Stimulated activated naive CD8-positive, alpha-beta T cell treated with anti-CD3 and anti-CD28 coated beads, Interleukin-15, amount 100 ng/mL, for 72 hours (primary cell): Measurements from ENCODE around the gene ESRRA.

Experiments used
- ATAC-seq: fragments of 150-1000 bp; cut with Tn5 transposase; 2 replicates; pipeline ENCODE4 v1.10.0; 2021; ENCODE audit warnings: mild to moderate bottlenecking, moderate library complexity
- DNase-seq, 2 donors: peaks; one replicate each; pipeline ENCODE4 v3.0.0; 2021 to 2022
- H3K27ac Mint-ChIP-seq, 2 donors: one replicate each; pipeline ENCODE4 v1.8.0; 2022; ENCODE audit warnings: mild to moderate bottlenecking in 2 of 2, mixed read lengths in 2 of 2, moderate library complexity in 2 of 2
- H3K27me3 Mint-ChIP-seq: one replicate; pipeline ENCODE4 v1.8.0; 2022; ENCODE audit warnings: mixed read lengths
- H3K4me1 Mint-ChIP-seq: one replicate; pipeline ENCODE4 v1.8.0; 2022; ENCODE audit warnings: mild to moderate bottlenecking, mixed read lengths
- H3K4me3 Mint-ChIP-seq, 2 donors: one replicate each; pipeline ENCODE4 v1.8.0; 2022; ENCODE audit warnings: mild to moderate bottlenecking in 2 of 2, mixed read lengths in 2 of 2, moderate library complexity in 1 of 2
- H3K9me3 Mint-ChIP-seq, 2 donors: one replicate each; pipeline ENCODE4 v1.8.0; 2022; ENCODE audit warnings: mixed read lengths in 2 of 2

ESRRA gene

DNA sequence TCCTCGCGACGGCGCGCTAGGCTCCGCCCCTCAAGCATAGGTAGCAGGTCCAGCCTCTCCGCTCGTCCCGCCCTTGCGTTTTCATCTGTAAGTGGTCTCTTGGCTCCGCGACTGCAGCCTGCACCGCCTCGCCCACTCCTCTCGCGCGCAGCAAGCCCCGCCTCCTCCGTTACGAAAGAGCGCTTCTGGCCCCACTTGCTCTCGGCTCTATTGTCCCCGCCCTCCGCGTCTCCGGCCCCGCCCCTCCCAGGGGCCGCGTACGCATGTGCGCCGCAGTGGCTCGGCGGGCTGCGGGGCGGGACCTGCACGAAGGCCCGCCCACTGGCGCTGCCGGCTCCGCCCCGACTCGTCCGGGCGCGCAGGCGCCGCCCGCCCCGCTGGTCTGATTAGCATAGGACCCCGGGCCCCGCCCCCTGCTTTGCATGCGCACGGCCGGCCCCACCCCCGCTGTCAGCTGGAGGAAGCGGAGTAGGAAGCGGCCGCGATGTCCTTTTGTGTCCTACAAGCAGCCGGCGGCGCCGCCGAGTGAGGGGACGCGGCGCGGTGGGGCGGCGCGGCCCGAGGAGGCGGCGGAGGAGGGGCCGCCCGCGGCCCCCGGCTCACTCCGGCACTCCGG is at the start of gene ESRRA:
Gene ESRRA (plus strand): TSS at position 450 of the 616 bp plus-strand sequence. CDS start 1,656 bp downstream, outside the sequence.
- peak within 1 kb of the TSS; percentile 96 to 99 for H3K4me3 Mint-ChIP-seq
- peaks cover 30% of the 10 kb centered on the region for H3K27me3 Mint-ChIP-seq
- ATAC-seq, result peak; percentile 78
- no peaks in the 10 kb centered on the region for H3K9me3 Mint-ChIP-seq
- DNase-seq, result peak; percentile 99 to 100
- peak within 1 kb of the TSS; percentile 97 to 98 for H3K27ac Mint-ChIP-seq
- H3K4me1 Mint-ChIP-seq, result peaks cover 50% of the 10 kb centered on the region

DNA sequence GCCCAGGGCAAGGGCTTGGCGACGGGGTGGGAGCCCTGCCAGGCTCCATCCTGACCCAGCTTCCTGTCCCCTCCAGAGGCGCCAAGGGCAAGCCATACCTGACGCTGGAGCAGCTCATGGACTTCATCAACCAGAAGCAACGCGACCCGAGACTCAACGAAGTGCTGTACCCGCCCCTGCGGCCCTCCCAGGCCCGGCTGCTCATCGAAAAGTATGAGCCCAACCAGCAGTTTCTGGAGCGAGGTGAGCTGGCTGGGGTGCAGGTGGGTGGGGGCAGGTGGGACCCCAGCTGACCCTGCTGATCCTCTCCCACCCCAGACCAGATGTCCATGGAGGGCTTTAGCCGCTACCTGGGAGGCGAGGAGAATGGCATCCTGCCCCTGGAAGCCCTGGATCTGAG is 49.0 kb upstream of the ESRRA start:
- Mint-ChIP-seq H3K4me3 (no peak overlapping the region), H3K27ac (peak overlapping the region in 1 of 2 donors; percentile 27), H3K4me1 (peaks cover 38% of the 10 kb centered on the region), H3K9me3 (no peaks in the 10 kb centered on the region), H3K27me3 (no peaks in the 10 kb centered on the region)
- DNase-seq (no peak), ATAC-seq (no peak)

DNA sequence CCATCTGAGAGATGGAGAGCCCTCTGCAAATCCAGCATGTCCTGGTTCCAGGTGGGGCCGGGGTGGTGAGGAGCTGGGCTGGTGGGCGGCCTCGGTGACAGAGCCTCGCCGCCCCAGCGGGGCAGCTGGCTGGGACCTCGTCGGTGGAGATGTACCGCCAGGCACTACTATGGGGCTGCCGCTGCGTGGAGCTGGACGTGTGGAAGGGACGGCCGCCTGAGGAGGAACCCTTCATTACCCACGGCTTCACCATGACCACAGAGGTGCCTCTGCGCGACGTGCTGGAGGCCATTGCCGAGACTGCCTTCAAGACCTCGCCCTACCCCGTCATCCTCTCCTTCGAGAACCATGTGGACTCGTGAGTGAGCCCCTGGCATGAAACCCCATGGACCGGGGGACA is 47.0 kb upstream of the ESRRA start:
- no peak for ATAC-seq
- Mint-ChIP-seq H3K4me1 (peaks cover 21% of the 10 kb centered on the region), H3K27me3 (no peaks in the 10 kb centered on the region), H3K9me3 (no peaks in the 10 kb centered on the region), H3K27ac (no peak overlapping the region), H3K4me3 (no peak overlapping the region)
- DNase-seq, result no peak

DNA sequence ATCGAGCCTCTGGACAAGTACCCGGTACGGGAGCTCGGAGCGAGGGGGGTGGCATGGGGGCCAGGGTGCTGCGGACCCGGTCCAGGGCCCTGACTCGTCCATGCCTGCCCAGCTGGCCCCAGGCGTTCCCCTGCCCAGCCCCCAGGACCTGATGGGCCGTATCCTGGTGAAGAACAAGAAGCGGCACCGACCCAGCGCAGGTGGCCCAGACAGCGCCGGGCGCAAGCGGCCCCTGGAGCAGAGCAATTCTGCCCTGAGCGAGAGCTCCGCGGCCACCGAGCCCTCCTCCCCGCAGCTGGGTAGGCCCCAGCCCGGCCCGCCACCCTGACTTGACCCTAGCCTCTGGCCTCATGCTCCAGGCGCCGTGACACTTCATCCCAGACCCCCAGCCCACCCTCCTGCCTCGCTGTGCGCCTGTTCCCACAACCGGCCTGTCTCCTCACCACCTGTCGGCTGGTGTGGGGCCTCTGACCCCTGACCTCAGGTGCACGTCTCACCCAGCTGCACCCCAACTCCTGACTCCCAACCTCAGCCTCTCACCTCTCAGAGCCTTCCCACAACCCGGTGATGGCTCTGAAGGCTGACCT is 46.3 kb upstream of the ESRRA start:
- H3K4me1 Mint-ChIP-seq, result peaks cover 14% of the 10 kb centered on the region
- H3K27me3 Mint-ChIP-seq, result no peaks in the 10 kb centered on the region
- no peak for DNase-seq
- H3K4me3 Mint-ChIP-seq, result no peak overlapping the region
- no peak for ATAC-seq
- no peak overlapping the region for H3K27ac Mint-ChIP-seq
- H3K9me3 Mint-ChIP-seq, result no peaks in the 10 kb centered on the region

DNA sequence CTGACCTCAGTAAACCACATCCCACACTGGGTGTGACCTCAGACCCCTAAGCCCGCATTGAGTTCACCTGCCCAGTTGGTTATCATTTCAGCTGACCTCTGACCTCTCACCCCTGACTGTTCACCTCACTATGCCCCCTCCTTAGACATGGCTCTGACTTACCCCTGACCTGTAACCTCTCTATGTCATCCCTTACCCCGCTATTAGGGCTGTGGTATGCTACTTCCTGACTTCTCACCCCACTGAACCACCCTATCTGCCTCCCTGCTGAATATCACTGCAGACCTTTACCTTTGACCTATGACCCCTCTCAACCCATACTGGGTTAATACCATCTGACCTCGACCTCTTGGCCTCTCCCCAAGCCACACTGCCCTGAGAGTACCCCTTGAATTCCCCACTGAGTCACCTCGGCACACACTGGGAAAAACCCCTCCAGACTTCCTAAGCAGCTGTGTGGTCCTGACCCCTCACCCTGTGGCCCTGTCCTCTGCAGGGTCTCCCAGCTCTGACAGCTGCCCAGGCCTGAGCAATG is 45.7 kb upstream of the ESRRA start:
- no peak overlapping the region for H3K27ac Mint-ChIP-seq
- ATAC-seq, result peak; percentile 18
- peaks cover 14% of the 10 kb centered on the region for H3K4me1 Mint-ChIP-seq
- H3K27me3 Mint-ChIP-seq, result no peaks in the 10 kb centered on the region
- DNase-seq, result no peak
- H3K9me3 Mint-ChIP-seq, result no peaks in the 10 kb centered on the region
- H3K4me3 Mint-ChIP-seq, result no peak overlapping the region

DNA sequence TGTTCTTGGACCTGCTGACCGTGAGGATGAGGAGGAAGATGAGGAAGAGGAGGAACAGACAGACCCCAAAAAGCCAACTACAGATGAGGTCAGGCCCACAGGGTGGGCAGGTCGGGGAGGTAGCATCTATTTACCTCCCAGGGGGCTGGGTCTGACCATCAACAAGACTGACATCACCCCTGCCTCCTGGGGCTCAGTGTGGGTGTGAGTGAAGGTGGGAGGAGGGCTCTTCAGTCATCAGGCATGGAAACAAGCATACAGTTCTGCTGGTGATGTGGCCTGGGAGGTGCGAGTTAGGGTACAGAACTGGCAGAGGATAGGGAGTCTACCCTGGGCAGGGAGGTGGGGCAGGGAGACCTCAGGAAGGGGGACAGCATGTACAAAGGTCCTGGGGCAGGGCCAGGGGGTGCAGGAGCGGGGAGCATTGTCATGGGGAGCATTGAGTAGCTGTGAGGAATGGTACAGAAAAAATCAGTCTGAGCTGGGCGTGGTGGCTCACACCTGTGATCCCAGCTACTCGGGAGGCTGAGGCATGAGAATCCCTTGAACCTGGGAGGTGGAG is 45.1 kb upstream of the ESRRA start:
- DNase-seq, result no peak
- H3K9me3 Mint-ChIP-seq, result no peaks in the 10 kb centered on the region
- ATAC-seq, result peak; percentile 46
- H3K27ac Mint-ChIP-seq, result no peak overlapping the region
- H3K4me3 Mint-ChIP-seq, result no peak overlapping the region
- no peaks in the 10 kb centered on the region for H3K27me3 Mint-ChIP-seq
- H3K4me1 Mint-ChIP-seq, result peaks cover 14% of the 10 kb centered on the region

DNA sequence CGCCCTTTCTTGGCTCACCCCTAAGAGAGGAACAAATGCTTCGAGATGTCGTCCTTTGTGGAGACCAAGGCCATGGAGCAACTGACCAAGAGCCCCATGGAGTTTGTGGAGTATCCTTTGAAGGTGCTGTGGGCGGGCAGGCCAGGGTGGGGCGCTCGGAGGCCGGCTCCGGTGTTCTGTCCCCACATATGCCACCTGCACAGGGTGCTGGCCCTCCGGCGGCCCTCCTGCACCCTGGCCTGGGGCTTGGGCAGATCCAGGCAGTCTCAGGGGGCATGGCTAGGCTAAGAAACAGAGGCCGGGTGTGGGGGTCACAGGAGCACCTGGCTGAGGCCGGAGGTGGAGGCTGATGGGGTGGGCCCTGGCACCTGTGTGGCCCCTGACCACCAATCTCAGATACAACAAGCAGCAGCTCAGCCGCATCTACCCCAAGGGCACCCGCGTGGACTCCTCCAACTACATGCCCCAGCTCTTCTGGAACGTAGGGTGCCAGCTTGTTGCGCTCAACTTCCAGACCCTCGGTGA is 43.7 kb upstream of the ESRRA start:
- Mint-ChIP-seq H3K4me1 (peaks cover 14% of the 10 kb centered on the region), H3K9me3 (no peaks in the 10 kb centered on the region), H3K27me3 (no peaks in the 10 kb centered on the region), H3K27ac (no peak overlapping the region), H3K4me3 (no peak overlapping the region)
- no peak for DNase-seq
- no peak for ATAC-seq

DNA sequence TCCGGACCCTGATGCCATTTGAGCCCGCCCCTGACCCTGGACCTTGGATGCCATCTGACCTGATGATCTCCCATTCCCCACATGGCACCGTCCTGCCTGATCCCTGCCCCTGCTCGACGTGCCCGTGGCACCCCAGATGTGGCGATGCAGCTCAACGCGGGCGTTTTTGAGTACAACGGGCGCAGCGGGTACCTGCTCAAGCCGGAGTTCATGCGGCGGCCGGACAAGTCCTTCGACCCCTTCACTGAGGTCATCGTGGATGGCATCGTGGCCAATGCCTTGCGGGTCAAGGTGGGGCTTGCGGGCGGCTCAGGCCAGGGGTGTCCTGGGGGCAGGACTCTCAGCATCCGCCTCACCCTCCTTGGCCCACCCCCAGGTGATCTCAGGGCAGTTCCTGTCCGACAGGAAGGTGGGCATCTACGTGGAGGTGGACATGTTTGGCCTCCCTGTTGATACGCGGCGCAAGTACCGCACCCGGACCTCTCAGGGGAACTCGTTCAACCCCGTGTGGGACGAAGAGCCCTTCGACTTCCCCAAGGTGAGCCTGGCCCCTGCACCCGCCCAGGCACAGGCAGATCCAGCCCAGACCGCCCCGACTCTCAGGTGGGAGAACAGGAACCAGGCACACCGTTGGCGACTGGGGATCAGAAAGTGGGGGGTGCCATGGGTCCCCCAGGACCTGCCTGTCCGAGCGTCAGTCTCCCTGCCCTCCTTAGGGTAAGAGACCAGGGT is 42.9 kb upstream of the ESRRA start:
- H3K4me3 Mint-ChIP-seq, result no peak overlapping the region
- no peak for ATAC-seq
- peaks cover 15% of the 10 kb centered on the region for H3K4me1 Mint-ChIP-seq
- DNase-seq, result no peak
- H3K27ac Mint-ChIP-seq, result no peak overlapping the region
- no peaks in the 10 kb centered on the region for H3K9me3 Mint-ChIP-seq
- no peaks in the 10 kb centered on the region for H3K27me3 Mint-ChIP-seq

DNA sequence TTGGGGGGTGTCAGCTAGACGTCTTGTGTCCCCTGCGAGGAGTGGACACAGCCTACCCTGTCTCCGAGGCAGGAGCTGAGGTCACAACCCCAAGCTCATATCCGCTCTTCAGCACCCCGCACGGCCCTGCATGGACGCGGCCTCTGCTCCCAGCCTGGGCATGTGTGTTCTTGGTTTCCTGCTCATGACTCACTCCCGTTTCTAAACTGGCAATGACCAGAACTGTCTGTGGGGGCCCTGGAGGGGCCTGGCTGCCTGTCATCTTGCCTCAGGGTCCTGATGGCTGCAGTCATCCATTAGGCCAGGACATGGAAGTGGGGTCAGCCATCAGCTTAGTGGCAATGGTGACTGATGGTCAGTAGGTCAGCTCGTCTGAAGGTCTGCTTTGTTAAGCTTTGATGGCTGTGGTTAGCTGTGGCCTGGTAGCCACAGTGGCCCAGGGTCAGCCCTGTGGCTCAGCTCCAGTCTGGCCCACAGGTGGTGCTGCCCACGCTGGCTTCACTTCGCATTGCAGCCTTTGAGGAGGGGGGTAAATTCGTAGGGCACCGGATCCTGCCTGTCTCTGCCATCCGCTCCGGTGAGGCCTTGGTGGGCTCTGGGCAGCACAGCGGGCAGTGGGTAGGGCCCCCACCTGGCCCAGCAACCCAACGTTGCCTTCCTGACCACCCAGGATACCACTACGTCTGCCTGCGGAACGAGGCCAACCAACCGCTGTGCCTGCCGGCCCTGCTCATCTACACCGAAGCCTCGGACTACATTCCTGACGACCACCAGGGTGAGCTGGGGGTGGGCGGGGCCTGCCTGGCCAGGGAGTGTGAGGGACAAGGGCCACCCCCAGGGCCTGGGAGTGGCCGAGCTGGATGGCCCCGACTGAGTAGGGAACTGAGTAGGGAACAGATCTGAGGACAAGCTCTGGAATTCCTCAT is 42.0 kb upstream of the ESRRA start:
- Mint-ChIP-seq H3K9me3 (no peaks in the 10 kb centered on the region), H3K27ac (no peak overlapping the region), H3K4me1 (peaks cover 23% of the 10 kb centered on the region), H3K27me3 (no peaks in the 10 kb centered on the region), H3K4me3 (no peak overlapping the region)
- no peak for DNase-seq
- no peak for ATAC-seq

DNA sequence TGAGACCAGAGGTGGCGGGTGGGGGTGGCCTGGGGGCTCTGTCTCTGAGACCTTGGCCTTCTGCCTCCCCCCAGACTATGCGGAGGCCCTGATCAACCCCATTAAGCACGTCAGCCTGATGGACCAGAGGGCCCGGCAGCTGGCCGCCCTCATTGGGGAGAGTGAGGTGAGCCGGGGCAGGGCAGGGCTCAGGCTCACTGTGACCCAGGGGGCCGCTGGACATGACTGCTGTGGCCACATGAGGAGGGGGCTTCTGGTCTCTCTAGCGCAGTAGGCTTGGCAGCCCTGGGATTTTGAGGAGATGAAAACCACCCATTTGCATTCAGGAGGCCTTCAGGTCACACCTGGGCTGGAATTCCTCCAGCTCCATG is 41.4 kb upstream of the ESRRA start:
- DNase-seq (no peak), ATAC-seq (no peak)
- Mint-ChIP-seq H3K27ac (no peak overlapping the region), H3K9me3 (no peaks in the 10 kb centered on the region), H3K4me1 (peaks cover 29% of the 10 kb centered on the region), H3K27me3 (no peaks in the 10 kb centered on the region), H3K4me3 (no peak overlapping the region)

DNA sequence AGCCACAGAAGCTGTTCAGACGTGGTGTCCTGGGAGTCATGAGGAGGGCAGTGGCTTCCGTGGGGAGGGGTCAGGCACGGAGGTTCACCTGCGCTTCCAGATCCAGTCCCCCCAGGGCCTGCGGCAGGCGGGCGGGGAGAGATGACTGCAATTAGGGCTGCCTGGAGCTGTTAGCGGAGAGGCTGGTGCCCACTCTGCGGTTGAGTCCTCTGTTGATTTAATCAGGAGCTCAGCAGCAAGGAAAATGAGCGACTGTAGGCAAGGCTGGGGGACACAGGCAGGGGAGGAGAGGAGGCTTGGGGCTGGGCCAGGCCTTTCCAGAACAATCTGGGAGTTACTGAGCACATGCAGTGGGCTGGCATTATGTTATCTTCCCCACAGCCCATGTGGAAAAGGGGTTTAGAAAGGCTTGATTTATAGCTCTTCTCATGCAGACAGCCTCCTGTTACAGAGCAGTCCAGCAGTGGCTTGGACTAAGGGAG is 40.9 kb upstream of the ESRRA start:
- H3K4me1 Mint-ChIP-seq, result peaks cover 30% of the 10 kb centered on the region
- DNase-seq, result no peak
- H3K9me3 Mint-ChIP-seq, result no peaks in the 10 kb centered on the region
- no peaks in the 10 kb centered on the region for H3K27me3 Mint-ChIP-seq
- no peak overlapping the region for H3K4me3 Mint-ChIP-seq
- ATAC-seq, result no peak
- no peak overlapping the region for H3K27ac Mint-ChIP-seq

DNA sequence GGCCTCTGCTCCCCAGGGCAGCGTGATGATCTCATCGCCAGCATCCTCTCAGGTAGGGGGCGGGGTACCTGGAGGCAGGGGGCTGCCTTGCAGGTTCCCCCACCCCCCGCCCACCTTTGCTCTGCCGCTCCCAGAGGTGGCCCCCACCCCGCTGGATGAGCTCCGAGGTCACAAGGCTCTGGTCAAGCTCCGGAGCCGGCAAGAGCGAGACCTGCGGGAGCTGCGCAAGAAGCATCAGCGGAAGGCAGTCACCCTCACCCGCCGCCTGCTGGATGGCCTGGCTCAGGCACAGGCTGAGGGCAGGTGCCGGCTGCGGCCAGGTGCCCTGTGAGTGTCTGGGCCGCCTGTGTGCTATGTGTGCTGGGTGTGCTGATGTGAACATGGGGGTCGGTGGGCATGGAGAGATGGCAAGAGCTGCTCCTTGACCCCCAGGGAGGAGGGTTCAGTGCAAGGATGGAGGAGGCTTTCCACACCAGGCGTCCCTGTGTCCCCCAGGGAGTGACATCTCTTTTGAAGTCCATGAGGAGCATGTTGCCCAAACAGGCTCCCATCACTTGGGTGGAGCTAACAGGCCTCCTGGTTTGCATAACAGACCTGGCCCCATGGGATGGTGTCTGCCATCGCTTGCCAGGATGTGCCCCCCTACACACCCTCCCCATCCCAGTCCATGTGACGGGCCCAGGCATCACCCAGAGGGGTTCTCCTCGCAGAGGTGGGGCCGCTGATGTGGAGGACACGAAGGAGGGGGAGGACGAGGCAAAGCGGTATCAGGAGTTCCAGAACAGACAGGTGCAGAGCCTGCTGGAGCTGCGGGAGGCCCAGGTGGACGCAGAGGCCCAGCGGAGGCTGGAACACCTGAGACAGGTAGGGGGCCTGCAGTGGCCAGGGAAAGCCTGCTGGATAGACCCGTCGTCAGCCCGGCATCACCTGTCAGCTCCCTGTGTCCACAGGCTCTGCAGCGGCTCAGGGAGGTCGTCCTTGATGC is 39.9 kb upstream of the ESRRA start:
- Mint-ChIP-seq H3K27me3 (no peaks in the 10 kb centered on the region), H3K4me3 (no peak overlapping the region), H3K27ac (no peak overlapping the region), H3K9me3 (no peaks in the 10 kb centered on the region), H3K4me1 (peaks cover 24% of the 10 kb centered on the region)
- DNase-seq, result no peak
- ATAC-seq, result no peak

DNA sequence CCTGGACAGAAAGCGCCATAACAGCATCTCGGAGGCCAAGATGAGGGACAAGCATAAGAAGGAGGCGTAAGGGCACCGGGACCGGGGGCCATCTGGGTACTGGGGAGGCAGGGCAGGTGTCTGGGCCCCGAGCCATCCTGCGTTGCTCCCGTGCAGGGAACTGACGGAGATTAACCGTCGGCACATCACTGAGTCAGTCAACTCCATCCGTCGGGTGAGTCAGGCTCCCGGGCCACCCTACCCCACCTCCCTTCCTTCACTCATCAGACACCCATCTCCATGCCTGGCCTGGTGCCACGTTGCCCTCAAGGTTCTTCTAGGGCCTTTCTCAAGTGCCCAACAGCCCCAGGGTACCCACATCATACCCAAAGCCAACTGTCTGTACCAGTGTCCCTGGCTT is 39.0 kb upstream of the ESRRA start:
- ATAC-seq (no peak), DNase-seq (no peak)
- Mint-ChIP-seq H3K4me3 (no peak overlapping the region), H3K4me1 (peaks cover 26% of the 10 kb centered on the region), H3K27ac (no peak overlapping the region), H3K27me3 (no peaks in the 10 kb centered on the region), H3K9me3 (no peaks in the 10 kb centered on the region)
